Tibial artery (tissue), 4 donors: ENCODE results near the gene NAA50.

Experiments
- DNase-seq, 2 donors: peaks; one replicate each; pipeline ENCODE4 v3.0.0-alpha.2; 2019
- H3K27ac ChIP-seq, 2 donors: fragments of 200-600 bp; sonication (generic) in 1 of 2; 1 replicate in 1 of 2; 2 replicates in 1 of 2; pipeline ENCODE4 v1.5.1; 2018 to 2019; ENCODE audit warnings: mild to moderate bottlenecking in 1 of 2
- H3K27me3 ChIP-seq, 2 donors: fragments of 200-600 bp; sonication (generic) in 1 of 2; one replicate each; pipeline versions ENCODE4 v1.5.1 to v1.6.0; 2016 to 2019
- H3K36me3 ChIP-seq, 3 donors: fragments of 200-600 bp; sonication (generic) in 2 of 3; one replicate each; pipeline ENCODE4 v1.5.1; 2016 to 2019; ENCODE audit warnings: mild to moderate bottlenecking in 2 of 3
- H3K4me1 ChIP-seq, 4 donors: fragments of 200-600 bp; sonication (generic) in 2 of 4; 1 replicate in 3 of 4; 2 replicates in 1 of 4; pipeline ENCODE4 v1.5.1; 2016 to 2019
- H3K4me3 ChIP-seq, 2 donors: fragments of 200-600 bp; sonication (generic) in 1 of 2; 1 replicate in 1 of 2; 2 replicates in 1 of 2; pipeline ENCODE4 v1.5.1; 2018 to 2019; ENCODE audit warnings: mild to moderate bottlenecking in 2 of 2
- H3K9me3 ChIP-seq, 3 donors: fragments of 200-600 bp; sonication (generic) in 1 of 3; one replicate each; pipeline ENCODE4 v1.5.1; 2016 to 2019
- CTCF ChIP-seq, 2 experiments: fragments of 200-600 bp in 1 of 2; fragments of 450-650 bp in 1 of 2; IDR thresholded peaks; one replicate each; pipeline ENCODE4 v1.5.1; 2017 to 2019; ENCODE audit warnings: antibody characterized with exemption in 2 of 2, mild to moderate bottlenecking in 1 of 2, moderate library complexity in 1 of 2
- intact Hi-C: fragments of 100-400 bp; cut with DNase I; formaldehyde crosslinking; loops from one replicate; pipeline ENCODE4 v1.15.0; 2023; ENCODE audit warnings: low total_unique reads

The NAA50 gene

GRCh38 chr3:113719758-113720157 is 26.3 kb downstream of the NAA50 start:
- Histone ChIP-seq H3K27ac (no peak overlapping the region), H3K27me3 (no peaks in the 10 kb centered on the region), H3K9me3 (no peaks in the 10 kb centered on the region), H3K4me1 (no peaks in the 10 kb centered on the region), H3K4me3 (no peak overlapping the region), H3K36me3 (peaks cover 20 to 48% (median 23%) of the 10 kb centered on the region in 3 donors)
- DNase-seq: no peak
- TF ChIP-seq CTCF (IDR thresholded peaks at IDR 0.05): no peak
- intact Hi-C loops: no loop called here

- Histone ChIP-seq H3K4me3 (no peak overlapping the region), H3K27me3 (no peaks in the 10 kb centered on the region), H3K9me3 (no peaks in the 10 kb centered on the region), H3K27ac (no peak overlapping the region), H3K4me1 (no peaks in the 10 kb centered on the region), H3K36me3 (peaks cover 20 to 48% (median 23%) of the 10 kb centered on the region in 3 donors)
- intact Hi-C loops: no loop called here
- no peak for TF ChIP-seq CTCF (IDR thresholded peaks at IDR 0.05)
- no peak for DNase-seq
These were observed 26.8 kb downstream of the NAA50 start for GRCh38 chr3:113719294-113719693.

GRCh38 chr3:113717818-113718217 is 28.2 kb downstream of the NAA50 start:
- H3K9me3 ChIP-seq: no peaks in the 10 kb centered on the region
- no peaks in the 10 kb centered on the region for H3K4me1 ChIP-seq
- H3K36me3 ChIP-seq: peaks cover 20 to 48% (median 23%) of the 10 kb centered on the region in 3 donors
- intact Hi-C loops: no loop called here
- TF ChIP-seq CTCF (IDR thresholded peaks at IDR 0.05): no peak
- no peaks in the 10 kb centered on the region for H3K27me3 ChIP-seq
- no peak overlapping the region for H3K27ac ChIP-seq
- no peak overlapping the region for H3K4me3 ChIP-seq
- no peak for DNase-seq

- H3K27ac ChIP-seq: no peak overlapping the region
- DNase-seq: no peak
- TF ChIP-seq CTCF (IDR thresholded peaks at IDR 0.05): no peak
- H3K4me1 ChIP-seq: no peaks in the 10 kb centered on the region
- no peaks in the 10 kb centered on the region for H3K9me3 ChIP-seq
- H3K27me3 ChIP-seq: no peaks in the 10 kb centered on the region
- intact Hi-C loops: no loop called here
- peaks cover 20 to 44% (median 23%) of the 10 kb centered on the region in 3 donors for H3K36me3 ChIP-seq
- no peak overlapping the region for H3K4me3 ChIP-seq
These were observed 28.7 kb downstream of the NAA50 start for GRCh38 chr3:113717308-113717707.

- no peak for DNase-seq
- TF ChIP-seq CTCF (IDR thresholded peaks at IDR 0.05): no peak
- peaks cover 3 to 18% (median 5%) of the 10 kb centered on the region in 3 donors for H3K36me3 ChIP-seq
- intact Hi-C loops: no loop called here
- no peaks in the 10 kb centered on the region for H3K27me3 ChIP-seq
- no peak overlapping the region for H3K4me3 ChIP-seq
- H3K27ac ChIP-seq: no peak overlapping the region
- H3K4me1 ChIP-seq: no peaks in the 10 kb centered on the region
- no peaks in the 10 kb centered on the region for H3K9me3 ChIP-seq
These were observed 31.3 kb downstream of the NAA50 start for GRCh38 chr3:113714702-113715101.

GRCh38 chr3:113712129-113712528 is 33.9 kb downstream of the NAA50 start:
- Histone ChIP-seq H3K27ac (no peak overlapping the region), H3K36me3 (no peaks in the 10 kb centered on the region), H3K4me1 (no peaks in the 10 kb centered on the region), H3K27me3 (peaks cover 0 to 5% of the 10 kb centered on the region in 2 donors), H3K9me3 (no peaks in the 10 kb centered on the region), H3K4me3 (no peak overlapping the region)
- intact Hi-C loops: no loop called here
- DNase-seq: no peak
- TF ChIP-seq CTCF (IDR thresholded peaks at IDR 0.05): no peak
